Activated CD8-positive, alpha-beta memory T cell treated with anti-CD3 and anti-CD28 coated beads for 48 hours (primary cell): ENCODE measurements around the gene ESR1.

Experiments
- DNase-seq, 3 experiments: peaks; one replicate each; pipeline ENCODE4 v3.0.0-alpha.2; 2020; ENCODE audit warnings: low read depth in 2 of 3, low spot score in 2 of 3

ESR1 gene

GRCh38 chr6:152089992-152090391 is 282.5 kb downstream of the ESR1 start:
- no peak for DNase-seq

GRCh38 chr6:152091201-152091600 is 283.7 kb downstream of the ESR1 start:
- no peak for DNase-seq

GRCh38 chr6:152091851-152092341 is 284.4 kb downstream of the ESR1 start:
- DNase-seq, result no peak

GRCh38 chr6:152093711-152094110 is 286.2 kb downstream of the ESR1 start:
- DNase-seq, result no peak

- DNase-seq, result no peak
These were observed 286.8 kb downstream of the ESR1 start for GRCh38 chr6:152094276-152094675.

GRCh38 chr6:152094992-152095592 is 287.6 kb downstream of the ESR1 start:
- no peak for DNase-seq

- no peak for DNase-seq
These were observed 289.5 kb downstream of the ESR1 start for GRCh38 chr6:152096863-152097496.

GRCh38 chr6:152098683-152099082 is 291.2 kb downstream of the ESR1 start:
- no peak for DNase-seq

- no peak for DNase-seq
These were observed 292.1 kb downstream of the ESR1 start for GRCh38 chr6:152099446-152100182.

- DNase-seq, result no peak
These were observed 292.7 kb downstream of the ESR1 start for GRCh38 chr6:152100183-152100618.

GRCh38 chr6:152107973-152108372 is 300.5 kb downstream of the ESR1 start:
- no peak for DNase-seq

GRCh38 chr6:152110886-152111820 is 303.7 kb downstream of the ESR1 start:
- no peak for DNase-seq

- no peak for DNase-seq
These were observed 305.2 kb downstream of the ESR1 start for GRCh38 chr6:152112491-152113261.

GRCh38 chr6:152117156-152118133 is 310.0 kb downstream of the ESR1 start:
- no peak for DNase-seq

- DNase-seq, result no peak
These were observed 310.7 kb downstream of the ESR1 start for GRCh38 chr6:152118224-152118623.

GRCh38 chr6:152118678-152119077 is 311.2 kb downstream of the ESR1 start:
- no peak for DNase-seq

- DNase-seq, result no peak
These were observed 312.3 kb downstream of the ESR1 start for GRCh38 chr6:152119831-152120230.

- no peak for DNase-seq
These were observed 314.4 kb downstream of the ESR1 start for GRCh38 chr6:152121910-152122309.

GRCh38 chr6:152122434-152122833 is 315.0 kb downstream of the ESR1 start:
- DNase-seq, result no peak
